Fibroblast of upper back skin (primary cell): Measurements from ENCODE around the gene DHX40.
"Not testable (repeated sequence)": the region's sequence is repeated elsewhere in the genome, so short reads cannot be mapped to it uniquely, and the experiment has no call there.

ENCODE experiments used
- DNase-seq: peaks from one replicate; pipeline ENCODE4 v3.0.0-alpha.2; 2013

DHX40 gene

GRCh38 chr17:59633658-59634359 is 68.4 kb downstream of the DHX40 start:
- DNase-seq, result no peak

GRCh38 chr17:59634632-59635541 is 69.5 kb downstream of the DHX40 start:
- DNase-seq, result no peak

GRCh38 chr17:59637611-59638310 is 72.4 kb downstream of the DHX40 start:
- DNase-seq, result no peak

GRCh38 chr17:59638553-59638952 is 73.1 kb downstream of the DHX40 start:
- no peak for DNase-seq

DNA sequence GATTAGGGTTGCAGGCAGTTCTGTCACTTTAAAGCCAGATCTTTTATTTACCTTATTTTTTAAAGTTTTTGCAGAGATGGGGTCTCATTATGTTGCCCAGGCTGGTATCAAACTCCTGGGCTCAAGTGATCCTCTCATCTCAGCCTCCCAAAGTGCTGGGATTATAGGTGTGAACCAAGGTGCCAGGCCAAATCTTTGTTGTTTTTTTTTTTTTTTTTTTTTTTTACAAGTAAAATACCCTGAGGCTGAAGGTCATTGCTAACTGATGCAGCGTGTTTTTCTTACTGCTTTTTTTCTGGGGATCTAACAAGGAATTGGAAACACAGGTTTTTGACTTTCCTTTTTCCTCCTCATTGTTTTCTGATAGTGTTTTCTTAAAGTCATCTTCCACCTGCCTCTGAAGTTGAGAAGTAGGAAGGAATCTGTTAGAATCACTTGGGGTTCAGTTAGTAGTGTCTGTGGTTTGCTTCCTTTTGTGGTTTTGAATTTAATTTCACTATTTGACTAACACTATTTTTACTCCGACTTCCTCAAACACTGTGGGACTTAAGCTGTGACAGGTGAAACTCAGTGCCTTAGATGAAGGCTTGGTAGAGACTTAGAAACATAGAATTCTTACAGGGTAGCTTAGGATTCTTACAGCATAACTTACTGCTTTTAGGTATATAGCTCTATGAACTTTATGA is 76.5 kb downstream of the DHX40 start:
- DNase-seq, result no peak

DNA sequence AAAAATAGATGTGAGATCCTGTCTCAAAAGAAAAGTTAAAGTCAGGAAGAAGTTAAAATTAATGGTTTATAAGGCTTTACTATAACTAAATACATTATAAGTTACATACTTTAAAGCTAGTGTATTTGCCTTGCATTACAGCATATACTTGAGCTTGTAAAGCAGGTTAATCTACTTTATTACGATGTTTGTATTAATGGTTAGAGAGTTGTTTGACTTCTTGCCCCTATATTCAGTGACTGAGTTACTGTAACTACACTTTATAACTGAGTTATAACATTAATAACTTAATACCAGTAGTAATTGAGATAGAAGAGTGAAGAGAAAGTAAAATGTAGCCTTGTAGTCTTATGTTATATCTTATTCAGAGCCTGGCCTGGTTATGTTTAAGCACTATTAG is 77.2 kb downstream of the DHX40 start:
- no peak for DNase-seq

DNA sequence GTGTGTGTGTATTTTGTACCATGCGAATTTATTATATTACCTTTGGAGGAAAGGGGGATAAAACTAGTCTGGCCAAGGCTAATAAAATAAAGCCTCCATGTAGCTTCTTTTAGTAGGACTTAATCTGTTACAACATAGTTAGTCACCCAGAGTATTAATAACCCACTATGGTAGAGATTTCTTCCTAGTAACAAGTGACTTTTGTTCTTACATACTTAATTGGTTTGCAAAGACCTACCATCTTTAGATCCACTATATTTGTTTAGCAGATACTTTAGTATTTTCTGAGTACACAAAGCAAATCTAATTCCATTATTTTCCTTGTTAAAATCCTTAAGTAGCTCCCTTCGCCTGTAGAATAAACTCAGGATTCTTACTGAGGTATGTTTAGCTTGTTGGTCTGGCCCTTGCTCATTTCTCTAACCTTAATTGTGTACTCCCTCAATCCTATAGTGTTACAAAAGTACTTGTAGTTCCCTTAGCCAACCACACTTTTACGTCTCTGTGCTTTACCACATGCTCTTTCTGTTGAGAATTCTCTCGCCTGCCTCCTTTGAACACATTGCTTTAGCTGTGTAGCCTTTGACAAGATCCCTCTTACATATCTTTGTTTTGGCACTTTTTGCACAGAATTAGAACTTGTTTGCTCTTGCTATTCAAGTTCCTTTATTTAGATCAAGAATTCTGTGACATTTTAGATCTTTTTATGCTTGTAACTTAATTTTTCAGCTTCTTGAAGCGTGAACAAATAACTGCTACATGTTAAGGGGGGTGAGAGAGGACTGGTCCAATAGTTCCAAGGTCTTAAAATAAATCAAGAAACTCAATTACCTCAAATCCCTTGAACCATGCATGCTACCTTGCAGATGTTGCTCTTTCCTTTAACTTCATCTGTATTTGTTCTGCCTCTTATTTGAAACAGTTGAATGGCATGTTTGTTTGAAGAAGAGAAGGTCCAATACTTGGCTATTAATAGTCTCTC is 78.0 kb downstream of the DHX40 start:
- DNase-seq, result no peak

DNA sequence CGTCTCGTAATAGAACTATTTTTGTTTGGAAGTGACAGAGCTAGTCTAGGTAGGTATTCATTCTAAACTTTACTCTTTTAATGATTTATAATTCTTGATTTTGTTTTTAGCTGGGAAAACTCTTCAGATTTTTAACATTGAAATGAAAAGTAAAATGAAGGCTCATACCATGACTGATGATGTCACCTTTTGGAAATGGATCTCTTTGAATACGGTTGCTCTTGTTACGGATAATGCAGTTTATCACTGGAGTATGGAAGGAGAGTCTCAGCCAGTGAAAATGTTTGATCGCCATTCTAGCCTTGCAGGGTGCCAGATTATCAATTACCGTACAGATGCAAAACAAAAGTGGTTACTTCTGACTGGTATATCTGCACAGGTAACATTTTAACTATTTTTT is 81.9 kb downstream of the DHX40 start:
- DNase-seq, result no peak

- no peak for DNase-seq
Observed at GRCh38 chr17:59649886-59650285, 84.5 kb downstream of the DHX40 start.

GRCh38 chr17:59650642-59651041 is 85.2 kb downstream of the DHX40 start:
- no peak for DNase-seq

DNA sequence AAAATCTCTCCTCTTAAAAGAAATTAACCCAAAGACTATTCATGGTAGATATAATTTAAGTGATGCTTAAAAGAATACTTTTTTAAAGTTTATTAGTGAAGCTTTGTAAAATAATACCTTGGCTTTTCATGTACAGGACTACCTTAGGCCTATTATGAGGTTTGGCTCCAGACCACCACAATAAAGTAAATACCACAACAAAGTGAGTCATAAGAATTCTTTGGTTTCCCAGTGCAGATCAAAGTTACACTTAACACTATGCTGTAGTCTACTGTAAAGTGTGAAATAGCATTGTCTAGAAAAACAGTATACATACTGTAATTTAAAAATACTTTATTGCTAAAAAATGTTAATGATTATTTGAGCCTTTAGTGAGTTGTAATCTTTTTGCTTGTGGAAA is 85.9 kb downstream of the DHX40 start:
- DNase-seq, result no peak

DNA sequence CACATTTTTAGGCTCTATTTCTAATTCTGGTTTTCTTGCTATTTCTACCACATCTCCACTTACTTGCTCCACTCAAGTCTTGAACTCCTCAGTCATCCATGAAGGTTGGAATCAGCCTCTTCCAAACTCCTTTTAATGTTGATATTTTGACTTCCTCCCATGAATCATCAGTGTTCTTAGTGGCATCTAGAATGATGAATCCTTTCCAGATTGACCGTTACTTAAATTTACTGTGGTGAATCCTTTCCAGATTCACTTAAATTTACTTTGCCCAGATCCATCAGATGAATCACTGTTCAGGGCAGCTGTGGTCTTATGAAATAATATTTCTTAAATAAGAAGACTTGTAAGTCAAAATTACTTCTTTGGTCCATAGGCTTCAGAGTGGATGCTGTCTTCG is 86.7 kb downstream of the DHX40 start:
- peak; percentile 49 for DNase-seq

DNA sequence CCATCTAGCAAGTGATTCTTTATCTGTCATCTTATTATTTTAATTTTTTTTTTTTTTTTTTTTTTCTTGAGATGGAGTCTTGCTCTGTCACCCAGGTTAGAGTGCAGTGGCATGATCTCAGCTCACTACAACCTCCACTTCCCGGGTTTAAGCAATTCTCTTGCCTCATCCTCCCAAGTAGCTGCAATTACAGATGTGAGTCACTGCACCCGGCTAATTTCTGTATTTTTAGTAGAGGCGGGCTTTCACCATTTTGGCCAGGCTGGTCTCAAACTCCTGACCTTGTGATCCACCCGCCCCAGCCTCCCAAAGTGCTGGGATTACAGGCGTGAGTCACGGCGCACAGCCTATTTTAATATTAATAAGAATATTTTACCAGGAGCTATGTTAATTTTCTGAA is 91.2 kb downstream of the DHX40 start:
- not testable (repeated sequence) for DNase-seq
